Pons (tissue), 1 donor: ENCODE results near the gene ZNF831.

ENCODE experiments used
- DNase-seq: peaks from one replicate; pipeline ENCODE4 v3.0.0-alpha.2; 2016; ENCODE audit warnings: low spot score

The ZNF831 gene

GRCh38 chr20:59141818-59142581 lies 21.6 kb upstream of the ZNF831 start:
- DNase-seq = no peak

DNA sequence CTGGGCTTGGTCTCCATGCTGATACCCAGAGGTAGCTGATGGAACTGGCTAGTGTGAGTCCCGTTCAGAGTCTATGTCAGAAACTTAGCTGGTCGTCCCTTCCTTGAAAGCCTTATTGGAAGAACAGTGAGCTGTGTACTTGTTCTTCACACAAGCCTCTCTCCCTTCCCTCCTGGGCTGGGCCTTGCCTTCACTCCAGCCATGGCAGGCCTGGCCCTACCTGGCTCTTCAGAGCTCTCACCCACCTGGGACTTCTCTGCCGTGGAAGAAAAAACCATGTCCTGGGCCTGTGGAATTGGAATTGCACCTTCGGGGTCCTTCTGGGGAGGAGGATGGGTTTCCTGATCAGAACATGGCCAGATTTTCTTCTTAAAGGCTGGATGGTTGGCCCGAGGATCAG lies 20.3 kb upstream of the ZNF831 start:
- DNase-seq = no peak

DNA sequence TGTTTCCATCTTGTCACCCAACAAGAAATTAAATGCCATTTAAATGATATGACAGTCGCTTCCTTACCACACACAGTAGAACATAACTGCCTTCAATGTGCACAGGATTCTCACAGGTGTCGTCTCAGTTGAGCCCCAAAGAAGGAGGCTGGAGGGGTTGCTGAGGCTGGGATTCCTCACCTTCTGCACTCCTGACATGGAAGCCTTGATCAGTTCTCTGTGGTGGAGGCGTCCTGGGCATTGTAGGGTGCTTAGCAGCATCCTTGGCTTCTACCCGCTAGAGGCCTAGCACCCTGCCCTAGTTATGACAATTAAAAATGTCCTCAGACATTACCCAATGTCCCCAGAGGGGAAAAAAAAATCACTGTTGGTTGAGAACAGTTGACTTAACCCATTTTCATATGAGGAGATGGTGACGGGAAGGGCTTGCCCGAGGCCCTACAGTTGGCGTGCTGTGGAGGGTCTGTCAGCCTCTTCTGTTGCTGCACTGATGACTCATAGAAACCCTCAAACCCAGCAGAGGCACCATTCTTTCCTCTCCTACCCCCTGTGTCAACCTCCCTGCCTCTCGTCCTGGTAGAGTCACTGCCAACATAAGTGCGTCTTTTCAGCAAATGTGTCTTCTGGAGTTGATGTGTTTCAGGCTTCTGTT lies 19.3 kb upstream of the ZNF831 start:
- no peak for DNase-seq

DNA sequence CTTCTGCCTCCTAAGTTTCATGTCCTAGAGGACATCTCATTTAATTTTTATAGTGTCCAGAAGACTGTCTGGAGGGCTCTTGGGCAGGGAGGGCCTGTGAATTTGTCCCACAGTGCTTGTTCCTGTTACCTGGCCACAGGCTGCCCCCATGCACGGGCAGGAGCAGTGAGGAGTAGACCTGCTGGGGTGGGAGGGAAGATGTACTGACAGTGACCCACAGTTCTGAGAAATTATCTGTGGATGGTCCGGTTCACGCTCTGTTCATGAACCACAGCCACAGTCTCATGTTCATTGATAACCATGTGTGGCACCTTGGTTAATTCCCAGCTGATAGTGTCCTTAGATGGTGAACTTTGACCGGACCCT lies 18.8 kb upstream of the ZNF831 start:
- DNase-seq = no peak

DNA sequence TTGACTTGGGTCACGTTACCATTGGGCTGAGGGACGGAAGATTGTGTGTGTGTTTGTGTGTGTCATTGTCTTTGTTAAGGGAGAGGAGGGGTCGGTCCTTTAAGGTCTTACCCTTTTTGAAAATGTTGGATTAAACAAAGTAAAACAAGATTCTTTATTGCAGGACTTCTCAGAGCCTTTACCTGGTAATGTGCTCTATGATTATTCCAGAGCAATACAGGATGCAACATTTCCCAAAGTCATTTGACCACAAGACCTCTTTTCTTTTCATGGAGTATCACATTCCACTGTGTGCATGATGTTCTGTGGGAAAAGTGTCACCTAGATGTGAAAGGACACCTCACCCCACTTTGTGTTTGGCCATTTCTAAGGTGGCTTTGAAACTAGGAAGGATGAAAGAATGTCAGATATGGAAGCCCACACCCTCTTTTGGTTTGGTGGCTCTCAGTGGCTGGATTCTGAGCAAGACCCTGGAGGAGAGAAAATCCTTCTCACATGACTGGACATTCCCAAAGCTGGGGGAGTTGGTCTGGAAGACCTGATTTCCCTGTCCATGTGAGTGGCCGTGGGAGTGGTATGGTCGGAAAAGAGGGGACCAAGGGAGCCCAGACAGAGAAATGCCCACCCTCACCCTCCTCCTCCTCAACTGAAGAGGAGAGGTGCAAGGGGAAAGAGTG lies 18.2 kb upstream of the ZNF831 start:
- DNase-seq = no peak

- DNase-seq = no peak
These were observed 17.5 kb upstream of the ZNF831 start for GRCh38 chr20:59145924-59146779.

DNA sequence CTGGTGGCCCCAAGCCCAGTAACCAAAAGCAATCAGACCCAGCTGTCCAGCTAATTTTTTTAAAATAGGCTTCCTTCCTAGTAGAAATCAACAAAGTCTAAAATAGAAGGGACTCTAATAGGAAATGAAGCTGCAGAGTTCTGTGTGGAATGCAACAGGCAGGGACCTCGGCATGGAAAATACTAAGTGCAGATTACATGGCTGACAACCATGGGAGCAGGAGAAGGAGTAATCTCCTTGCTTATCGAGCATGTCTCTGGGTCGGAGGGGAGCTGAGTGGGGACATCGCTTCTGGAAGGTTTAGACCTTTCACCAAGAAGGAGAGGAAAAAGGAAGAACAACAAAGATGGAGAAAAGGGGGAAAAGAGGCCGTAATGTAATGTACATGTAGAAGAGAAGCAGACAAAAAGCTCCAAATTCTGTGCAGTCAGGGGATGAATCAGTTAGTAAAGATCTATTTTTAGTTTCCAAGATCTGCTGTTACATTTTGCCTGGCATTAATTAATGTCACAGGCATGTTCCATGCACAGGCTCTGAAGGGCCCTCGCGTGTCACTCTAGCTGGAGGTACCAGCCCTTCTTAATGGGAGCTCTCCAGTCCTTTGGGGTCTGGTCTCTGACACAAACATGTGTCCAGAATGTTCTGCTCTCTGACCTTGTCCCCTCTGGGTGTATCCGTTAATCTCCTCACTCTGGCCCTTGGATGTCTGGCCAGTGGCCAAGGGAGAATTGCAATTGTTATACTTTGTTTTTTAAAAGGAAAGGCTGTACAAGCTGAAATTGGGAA lies 16.6 kb upstream of the ZNF831 start:
- no peak for DNase-seq

- no peak for DNase-seq
These were observed 16.0 kb upstream of the ZNF831 start for GRCh38 chr20:59147586-59147985.

GRCh38 chr20:59148701-59149493 lies 14.7 kb upstream of the ZNF831 start:
- DNase-seq = no peak

DNA sequence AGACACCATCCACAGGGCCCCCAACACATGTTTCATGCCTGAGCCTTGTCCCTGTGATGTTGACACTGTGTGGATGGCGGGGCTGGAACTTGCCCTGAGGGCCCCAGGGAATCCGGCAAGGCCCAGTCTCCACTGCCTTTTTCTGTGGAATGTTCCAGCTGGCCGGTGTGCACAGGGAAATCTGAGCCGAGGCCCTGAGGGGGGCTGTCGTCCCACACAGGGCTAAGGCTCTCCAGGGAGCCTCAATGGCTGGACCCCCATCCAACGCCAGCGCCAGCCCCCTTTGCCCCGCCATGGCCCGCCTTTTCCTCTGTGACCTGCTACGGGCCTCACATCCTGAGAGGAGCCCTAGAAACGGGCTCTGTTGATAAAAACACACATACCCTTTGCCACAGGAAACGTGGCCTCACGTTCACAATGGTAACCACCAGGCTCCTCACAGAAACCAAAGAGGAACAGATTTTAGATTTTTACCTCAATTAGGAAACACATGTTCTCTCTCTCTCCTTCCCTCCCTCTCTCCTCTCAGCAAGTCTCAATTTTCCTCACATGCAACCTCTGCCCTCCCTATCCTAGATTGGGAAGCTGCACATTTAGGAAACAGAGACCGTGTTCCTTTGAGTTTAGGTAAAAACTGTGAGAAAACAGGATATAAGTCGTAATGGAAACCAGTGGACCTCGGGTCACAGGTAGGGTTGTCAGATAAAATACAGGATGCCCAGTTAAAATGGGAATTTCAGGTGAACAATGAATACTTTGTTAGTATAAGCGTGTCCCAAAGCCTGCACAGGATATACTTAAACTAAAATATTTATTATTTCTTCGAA lies 13.7 kb upstream of the ZNF831 start:
- no peak for DNase-seq

DNA sequence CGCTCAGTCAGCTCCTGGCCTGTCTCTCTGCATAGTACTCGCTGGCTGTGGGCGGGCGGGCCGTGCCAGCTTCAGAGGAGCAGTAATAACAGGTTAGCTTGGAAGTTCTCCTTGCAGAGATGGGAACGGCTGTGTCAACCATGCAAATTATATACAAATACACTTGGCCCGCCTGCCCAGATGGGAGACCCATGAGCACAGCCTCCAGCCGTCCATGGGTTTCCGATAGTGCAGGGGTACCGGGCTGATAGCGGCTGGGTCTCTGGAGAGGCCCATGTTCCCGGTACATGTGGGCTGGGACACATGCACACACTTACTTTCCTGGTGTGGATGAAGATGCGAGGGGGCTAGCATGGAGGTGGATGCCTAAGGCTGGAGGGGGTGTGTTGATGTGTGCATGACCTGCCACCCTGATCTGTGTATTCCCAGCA lies 12.8 kb upstream of the ZNF831 start:
- DNase-seq = no peak

DNA sequence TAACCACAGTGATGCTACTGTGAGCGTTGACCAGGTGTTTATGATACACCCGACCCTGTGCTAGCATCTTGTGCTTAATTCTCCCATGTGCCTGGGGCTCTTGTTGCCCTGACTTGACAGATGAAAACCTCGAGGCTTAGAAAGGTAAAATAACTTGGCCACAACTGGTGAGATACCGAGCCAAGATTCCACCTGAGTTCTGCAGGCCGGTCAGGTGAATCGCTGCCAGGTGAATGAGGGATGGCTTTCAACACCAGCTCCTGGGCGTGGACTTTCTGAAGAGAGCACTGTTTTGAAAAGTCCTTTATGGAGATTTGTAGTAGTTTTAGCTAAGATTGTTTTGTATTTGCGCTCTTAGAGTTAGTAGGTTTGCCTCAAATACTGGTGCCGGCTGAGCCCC lies 12.2 kb upstream of the ZNF831 start:
- no peak for DNase-seq

DNA sequence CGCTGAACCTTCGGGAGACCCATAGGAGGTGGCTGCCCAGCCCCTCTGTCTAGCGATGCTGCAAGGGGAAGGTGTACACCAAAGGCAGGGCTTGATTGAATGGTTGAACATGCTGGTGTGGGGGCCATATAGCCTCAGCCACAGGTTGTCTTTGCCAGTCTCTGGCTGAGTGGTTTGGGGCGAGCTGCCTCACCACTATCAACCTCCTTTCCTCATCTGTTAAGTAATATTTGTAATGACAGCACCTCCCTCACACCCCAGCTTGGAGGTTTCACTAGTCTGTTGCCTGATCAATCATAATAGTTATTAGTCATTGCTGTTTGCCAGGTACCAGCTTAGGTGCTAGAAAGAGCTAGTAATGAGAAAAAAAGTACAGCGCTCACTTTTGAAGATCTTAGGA lies 11.8 kb upstream of the ZNF831 start:
- no peak for DNase-seq

DNA sequence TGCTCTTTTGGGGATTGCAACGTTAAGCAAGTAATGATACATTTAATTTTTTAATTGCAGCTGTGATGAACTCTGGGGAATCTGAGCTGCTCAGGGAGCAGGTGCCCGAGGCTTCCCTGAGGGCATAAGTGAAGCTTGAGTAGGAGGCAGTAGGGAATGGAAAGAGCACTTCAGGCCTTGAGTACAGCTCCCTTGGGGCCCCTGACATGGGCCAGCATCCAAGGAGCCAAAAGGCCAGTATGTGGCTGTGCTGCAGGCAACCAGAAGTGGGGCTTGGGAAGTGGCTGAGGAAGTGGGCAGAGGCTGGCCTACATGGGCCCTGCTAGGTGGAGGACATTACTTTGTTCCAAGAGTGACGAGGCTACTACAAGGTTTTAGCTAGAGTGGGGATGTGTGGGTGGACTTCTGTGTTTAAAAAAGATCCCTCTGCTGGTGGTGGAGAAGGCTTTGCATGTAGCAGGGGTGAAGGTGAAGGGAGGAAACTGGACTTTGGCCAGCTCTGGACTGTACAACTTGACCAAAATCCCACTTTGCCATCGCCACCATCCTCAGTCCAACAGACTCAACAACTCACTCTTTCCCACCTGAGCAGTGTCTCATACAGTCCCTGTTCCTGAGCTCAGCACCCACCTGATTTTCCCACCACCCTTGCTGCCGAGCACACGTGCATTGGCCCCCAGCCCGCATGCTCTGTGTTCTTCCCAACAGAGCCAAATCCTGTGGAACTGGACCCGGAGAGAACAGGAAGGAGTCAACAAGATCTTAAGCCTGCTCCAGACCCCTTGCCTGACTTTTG lies 10.9 kb upstream of the ZNF831 start:
- DNase-seq = no peak

DNA sequence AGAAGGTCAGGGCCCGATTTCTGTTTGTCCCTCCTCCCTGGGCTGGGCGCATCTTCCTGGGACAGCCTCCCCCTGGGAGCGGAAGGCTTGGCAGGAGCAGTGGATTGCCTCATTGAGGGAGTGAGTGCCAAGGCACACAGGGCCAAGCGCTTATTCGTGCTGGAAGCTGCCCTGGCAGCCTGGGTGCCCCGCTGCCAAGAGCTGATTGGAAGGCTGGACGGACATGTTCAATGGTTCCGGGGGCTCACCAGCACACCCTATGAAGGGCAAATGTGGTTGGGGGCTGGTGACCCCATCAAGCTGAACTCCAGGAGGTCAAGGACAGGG lies 10.3 kb upstream of the ZNF831 start:
- peak; percentile 84 for DNase-seq

GRCh38 chr20:59153832-59154231 lies 9.8 kb upstream of the ZNF831 start:
- no peak for DNase-seq

DNA sequence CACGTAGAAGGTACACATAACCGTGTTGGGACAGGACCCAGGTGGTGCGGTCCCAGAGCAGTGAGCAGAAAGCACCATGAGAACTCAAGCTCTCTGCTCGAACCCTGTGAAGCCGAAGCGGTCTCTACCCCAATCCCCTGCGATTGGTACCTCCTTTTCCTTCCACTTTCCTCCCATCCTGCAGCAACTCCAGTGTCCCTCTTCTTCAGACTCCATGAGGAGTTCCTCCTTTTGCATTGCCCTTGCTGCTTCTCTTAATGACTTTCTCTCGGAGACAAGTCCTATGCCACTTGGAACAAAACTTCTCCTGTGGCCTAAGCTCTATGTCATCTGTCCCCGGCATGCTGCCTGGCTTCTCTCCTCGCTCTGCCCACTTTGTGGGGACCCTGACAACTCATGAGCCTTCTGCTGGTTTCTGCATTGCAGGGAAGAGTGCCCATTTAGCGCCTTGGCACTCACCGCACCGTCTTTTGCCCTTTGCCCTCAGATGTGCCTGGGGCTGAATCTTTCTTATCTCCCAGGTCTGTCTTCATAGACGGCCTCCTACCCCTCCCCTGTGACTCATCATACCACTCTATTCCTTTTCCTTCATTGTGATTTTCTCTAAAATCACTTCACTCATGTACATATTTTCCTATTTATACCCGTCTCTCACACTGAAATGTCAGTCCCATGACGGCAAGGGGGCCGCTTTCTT lies 9.2 kb upstream of the ZNF831 start:
- DNase-seq = no peak

DNA sequence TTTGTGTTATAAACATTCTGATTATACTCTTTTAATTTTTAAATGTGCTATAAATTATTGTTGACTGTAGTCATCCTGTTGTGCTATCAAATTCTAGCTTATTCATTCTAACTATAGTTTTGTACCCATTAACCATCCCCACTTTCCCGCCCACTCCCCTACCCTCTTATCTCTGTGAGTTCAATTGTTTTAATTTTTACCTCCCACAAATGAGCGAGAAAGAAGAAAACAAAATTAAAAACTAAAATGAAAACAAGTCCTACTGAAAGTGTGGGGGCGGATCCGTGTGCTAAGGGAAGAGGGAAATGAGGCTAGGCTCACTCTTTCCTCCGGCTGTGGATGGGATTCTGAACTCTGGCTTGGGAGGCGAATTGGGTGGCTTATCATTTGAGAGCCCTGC lies 6.6 kb upstream of the ZNF831 start:
- DNase-seq = no peak

DNA sequence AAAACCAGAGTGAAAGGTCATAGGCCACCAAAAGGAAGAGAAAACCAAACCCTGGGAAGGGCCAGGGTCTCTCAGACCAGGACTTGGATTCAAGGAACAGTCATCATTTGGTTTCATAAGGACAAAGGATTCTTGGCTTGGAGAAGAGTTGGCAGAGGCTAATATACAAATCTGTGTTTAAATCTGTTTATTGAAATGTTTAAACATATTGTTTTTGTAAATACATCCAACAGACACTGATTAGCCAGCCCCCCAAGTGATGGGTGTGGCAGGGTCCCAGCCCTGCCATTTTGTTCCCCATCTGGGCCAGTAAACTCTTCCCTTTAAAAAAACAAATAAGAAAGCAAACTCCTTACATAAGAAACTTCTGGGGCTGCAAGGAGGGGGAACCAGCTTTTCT lies 6.1 kb upstream of the ZNF831 start:
- DNase-seq = no peak
